ENCODE measurements around the gene KRT79.

DNA sequence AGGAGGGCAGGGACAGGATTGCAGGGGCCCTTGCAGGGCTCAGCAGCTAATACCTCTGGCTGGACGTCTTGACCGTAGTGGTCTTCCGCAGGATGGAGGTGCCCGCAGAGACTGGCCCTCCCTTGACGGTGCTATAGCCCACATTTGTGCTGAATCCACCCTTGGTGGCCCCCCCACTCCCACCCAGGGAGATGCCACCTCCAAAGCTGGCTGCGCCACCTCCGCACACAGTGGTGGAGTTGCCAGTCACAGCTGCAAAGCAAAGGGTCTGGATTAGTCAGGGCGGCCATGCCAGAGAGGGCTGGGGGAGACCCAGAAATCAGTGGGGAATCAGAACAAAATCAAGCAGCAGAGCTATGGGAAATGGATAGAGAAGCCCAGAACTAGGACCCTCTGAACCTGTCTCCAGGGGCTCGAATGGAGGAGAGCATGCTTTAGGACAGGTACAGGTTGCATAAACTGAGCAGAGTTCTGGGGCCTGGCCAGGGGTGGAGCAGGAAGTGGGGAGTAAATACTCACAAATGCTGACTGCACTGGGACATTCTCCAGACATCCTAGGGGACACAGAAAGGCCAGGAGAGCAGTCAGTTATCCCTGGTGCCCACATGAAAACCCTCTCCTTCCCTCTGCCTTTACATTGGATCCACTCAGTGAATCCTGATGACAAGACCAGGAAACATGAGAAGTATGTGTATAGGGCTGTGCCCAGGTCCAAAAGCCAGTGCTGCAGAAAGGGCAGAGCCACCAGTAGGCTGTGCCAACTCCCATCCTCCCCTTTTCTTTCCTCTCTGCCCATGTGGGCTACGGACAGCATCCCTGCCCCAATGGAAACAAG lies 12.1 kb downstream of the KRT79 start:
- TF ChIP-seq, protein P1, sequence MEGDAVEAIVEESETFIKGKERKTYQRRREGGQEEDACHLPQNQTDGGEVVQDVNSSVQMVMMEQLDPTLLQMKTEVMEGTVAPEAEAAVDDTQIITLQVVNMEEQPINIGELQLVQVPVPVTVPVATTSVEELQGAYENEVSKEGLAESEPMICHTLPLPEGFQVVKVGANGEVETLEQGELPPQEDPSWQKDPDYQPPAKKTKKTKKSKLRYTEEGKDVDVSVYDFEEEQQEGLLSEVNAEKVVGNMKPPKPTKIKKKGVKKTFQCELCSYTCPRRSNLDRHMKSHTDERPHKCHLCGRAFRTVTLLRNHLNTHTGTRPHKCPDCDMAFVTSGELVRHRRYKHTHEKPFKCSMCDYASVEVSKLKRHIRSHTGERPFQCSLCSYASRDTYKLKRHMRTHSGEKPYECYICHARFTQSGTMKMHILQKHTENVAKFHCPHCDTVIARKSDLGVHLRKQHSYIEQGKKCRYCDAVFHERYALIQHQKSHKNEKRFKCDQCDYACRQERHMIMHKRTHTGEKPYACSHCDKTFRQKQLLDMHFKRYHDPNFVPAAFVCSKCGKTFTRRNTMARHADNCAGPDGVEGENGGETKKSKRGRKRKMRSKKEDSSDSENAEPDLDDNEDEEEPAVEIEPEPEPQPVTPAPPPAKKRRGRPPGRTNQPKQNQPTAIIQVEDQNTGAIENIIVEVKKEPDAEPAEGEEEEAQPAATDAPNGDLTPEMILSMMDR (IDR thresholded peaks at IDR 0.05) = no peak
- TF ChIP-seq POLR2A (IDR thresholded peaks at IDR 0.05) = no peak
- no peak for TF ChIP-seq POLR2AphosphoS5 (IDR thresholded peaks at IDR 0.05; ENCODE audit: insufficient read depth in 1 of 2, low read depth in 1 of 2)

Measured in vagina (tissue), 2 donors.